Activated naive CD8-positive, alpha-beta T cell (primary cell): ENCODE measurements around the gene USP48.
"Not testable (repeated sequence)": the region's sequence is repeated elsewhere in the genome, so short reads cannot be mapped to it uniquely, and the experiment has no call there.

Experiments
- H3K27ac Mint-ChIP-seq: one replicate; pipeline ENCODE4 v1.8.0; 2021; ENCODE audit warnings: mixed read lengths
- H3K27me3 Mint-ChIP-seq: one replicate; pipeline ENCODE4 v1.8.0; 2021; ENCODE audit warnings: mixed read lengths
- H3K36me3 Mint-ChIP-seq: one replicate; pipeline ENCODE4 v1.8.0; 2021; ENCODE audit warnings: mixed read lengths
- H3K4me1 Mint-ChIP-seq: one replicate; pipeline ENCODE4 v1.8.0; 2021; ENCODE audit warnings: low read depth, mixed read lengths
- H3K4me3 Mint-ChIP-seq: one replicate; pipeline ENCODE4 v1.8.0; 2021; ENCODE audit warnings: mild to moderate bottlenecking, mixed read lengths
- H3K9me3 Mint-ChIP-seq: one replicate; pipeline ENCODE4 v1.8.0; 2021; ENCODE audit warnings: low read depth, mixed read lengths

USP48 gene

DNA sequence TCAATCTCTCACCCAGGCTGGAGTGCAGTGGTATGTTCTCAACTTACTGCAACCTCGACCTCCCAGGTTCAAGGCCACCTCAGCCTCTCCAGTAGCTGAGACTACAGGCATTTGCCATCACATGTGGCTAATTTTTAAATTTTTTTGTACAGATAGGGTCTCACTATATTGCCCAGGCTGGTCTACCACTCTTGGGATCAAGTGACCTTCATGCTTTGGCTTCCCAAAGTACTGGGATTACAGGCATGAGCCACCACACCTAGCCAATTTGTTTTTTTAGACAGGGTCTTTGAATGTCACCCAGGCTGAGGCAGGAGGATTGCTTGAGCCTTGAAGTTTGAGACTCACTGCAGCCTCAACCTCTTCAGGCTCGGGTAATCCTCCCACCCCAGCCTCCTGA lies 10.2 kb upstream of the USP48 start:
- Mint-ChIP-seq H3K4me1 (no peaks in the 10 kb centered on the region), H3K27ac (no peak overlapping the region), H3K36me3 (no peaks in the 10 kb centered on the region), H3K9me3 (peaks cover 6% of the 10 kb centered on the region), H3K4me3 (no peak overlapping the region), H3K27me3 (no peaks in the 10 kb centered on the region)

DNA sequence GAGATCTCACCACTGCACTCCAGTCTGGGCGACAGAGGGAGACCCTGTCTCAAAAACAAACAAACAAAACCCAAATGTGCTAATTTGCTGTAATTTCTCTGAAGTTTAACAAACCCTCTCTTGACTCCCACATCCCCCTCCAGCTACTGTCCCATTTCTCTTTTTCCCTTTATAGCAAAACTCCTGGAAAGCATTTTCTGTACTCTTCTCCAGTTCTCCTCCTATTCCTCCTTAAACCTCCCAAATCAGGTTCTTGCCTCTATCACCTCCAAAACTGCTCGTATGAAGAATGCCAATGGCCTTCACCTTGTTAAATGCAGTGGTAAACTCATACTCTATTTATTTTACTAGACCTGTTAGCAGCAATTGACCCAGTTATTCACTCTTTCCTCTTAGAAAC lies 3.7 kb upstream of the USP48 start:
- Mint-ChIP-seq H3K4me3 (no peak overlapping the region), H3K36me3 (no peaks in the 10 kb centered on the region), H3K27ac (no peak overlapping the region), H3K27me3 (no peaks in the 10 kb centered on the region), H3K9me3 (no peaks in the 10 kb centered on the region), H3K4me1 (peaks cover 8% of the 10 kb centered on the region)

DNA sequence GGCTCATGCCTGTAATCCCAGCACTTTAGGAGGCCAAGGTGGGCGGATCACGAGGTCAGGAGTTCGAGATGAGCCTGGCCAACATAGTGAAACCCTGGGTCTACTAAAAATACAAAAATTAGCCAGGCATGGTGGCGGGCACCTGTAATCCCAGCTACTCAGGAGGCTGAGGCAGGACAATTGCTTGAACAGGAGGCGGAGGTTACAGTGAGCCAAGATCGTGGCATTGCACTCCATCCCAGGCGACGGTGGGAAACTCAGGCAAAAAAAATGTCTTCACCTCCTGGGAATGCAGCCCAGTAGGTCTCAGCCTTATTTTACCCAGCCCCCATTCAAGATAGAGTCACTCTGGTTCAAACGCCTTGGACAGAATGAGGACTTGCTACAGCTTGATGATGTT lies 2.8 kb upstream of the USP48 start:
- H3K27ac Mint-ChIP-seq, result not testable (repeated sequence)

DNA sequence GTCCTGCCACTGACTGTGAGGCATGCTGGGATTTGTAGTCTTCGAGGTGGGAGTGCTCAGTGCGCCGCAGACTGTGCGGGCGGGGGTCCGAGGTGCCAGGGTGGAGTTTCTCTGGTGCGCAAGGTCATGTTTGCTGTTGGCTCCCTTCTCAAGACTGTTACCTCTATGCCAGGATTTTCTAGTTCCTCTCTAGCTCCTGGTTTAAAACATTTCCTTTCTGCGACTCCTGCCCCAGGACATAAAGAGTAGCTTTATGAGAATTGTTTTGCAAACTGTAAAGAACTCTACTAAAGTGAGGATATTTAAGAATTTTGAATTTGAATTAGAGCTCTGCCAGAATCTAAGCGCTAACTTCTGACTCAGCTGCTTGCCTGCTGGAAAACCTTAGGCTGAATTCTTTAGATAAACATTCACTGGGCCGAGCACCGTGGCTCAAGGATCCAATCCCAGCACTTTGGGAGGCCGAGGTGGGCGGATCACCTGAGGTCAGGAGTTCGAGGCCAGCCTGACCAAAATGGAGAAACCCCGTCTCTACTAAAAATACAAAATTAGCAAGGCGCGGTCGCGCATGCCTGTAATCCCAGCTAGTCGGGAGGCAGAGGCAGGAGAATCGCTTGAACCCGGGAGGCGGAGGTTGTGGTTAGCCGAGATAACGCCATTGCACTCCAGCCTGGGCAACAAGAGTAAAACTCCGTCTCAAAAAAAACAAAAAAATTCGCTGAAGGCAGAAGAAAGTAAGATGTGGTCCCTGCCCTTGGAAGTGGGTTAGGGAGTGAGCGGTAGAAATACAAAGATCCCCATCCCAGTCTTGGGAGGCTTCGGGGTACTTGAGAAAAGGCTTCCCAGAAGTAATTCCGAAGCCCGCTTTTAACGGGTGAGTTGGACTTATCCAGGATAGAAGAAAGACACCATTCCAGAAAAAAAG lies 992 bp upstream of the USP48 start:
- Mint-ChIP-seq H3K4me3 (peak overlapping the region; percentile 93), H3K9me3 (no peaks in the 10 kb centered on the region), H3K27ac (peak overlapping the region; percentile 100), H3K4me1 (peaks cover 24% of the 10 kb centered on the region), H3K36me3 (peaks cover 2% of the 10 kb centered on the region), H3K27me3 (no peaks in the 10 kb centered on the region)

More for the DNA sequence above, 2.8 kb upstream of the USP48 start:
- not testable (repeated sequence) for H3K27me3 Mint-ChIP-seq, H3K4me3 Mint-ChIP-seq, H3K36me3 Mint-ChIP-seq, H3K9me3 Mint-ChIP-seq
- H3K4me1 Mint-ChIP-seq, result peaks cover 12% of the 10 kb centered on the region

DNA sequence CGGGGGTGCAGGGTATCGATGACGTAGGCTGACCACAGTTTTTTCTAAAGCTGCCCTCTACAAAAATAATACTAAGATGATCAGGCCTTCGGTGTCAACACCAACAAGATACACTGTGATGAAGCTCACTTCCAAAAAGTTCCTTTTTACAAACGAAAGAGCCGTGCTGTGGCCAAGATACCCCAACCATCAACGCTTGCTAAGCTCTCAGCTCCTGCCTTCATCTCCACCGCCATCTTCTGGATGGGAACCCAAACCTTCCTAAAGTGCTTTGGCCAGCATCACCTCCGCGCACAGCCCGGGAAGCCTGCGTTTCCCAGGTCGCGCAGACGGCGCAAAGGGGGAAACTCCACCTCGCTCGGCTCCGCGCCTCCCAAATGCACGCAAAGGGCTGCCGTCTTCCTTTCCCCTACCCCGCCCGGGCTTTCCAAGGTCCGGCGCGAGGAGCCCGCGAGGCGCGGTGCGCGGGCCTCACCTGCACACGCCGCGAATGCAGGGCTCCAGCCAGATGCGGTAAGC lies 541 bp downstream of the USP48 start:
- H3K4me1 Mint-ChIP-seq, result peaks cover 33% of the 10 kb centered on the region
- peaks cover 2% of the 10 kb centered on the region for H3K36me3 Mint-ChIP-seq
- peak overlapping the region; percentile 93 for H3K4me3 Mint-ChIP-seq
- peak overlapping the region; percentile 94 for H3K27ac Mint-ChIP-seq
- no peaks in the 10 kb centered on the region for H3K9me3 Mint-ChIP-seq
- no peaks in the 10 kb centered on the region for H3K27me3 Mint-ChIP-seq

DNA sequence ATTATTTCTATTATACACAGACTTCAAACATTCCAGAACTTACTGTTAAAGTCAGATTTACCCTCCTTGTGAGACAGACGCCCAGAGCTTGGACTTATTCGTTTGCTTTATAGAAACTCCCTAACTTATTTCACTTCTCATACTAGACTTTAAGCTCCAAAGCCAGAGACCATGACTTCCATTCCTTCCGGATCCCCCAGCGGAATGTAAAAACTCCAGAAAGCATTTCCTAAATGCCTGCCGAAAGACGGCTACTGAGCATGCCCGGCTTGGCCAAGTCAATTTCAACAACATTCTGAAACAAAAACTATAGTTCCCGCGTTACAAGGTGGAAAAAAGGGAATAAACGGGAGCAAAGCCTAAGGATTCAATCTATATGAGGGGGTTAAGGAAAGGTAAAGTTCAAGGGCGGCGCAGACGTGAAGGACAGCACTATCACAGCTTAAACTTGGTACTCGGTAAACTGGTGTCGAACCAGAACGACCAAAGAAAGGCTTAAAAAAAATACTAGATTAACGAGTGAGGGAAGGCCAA lies 1.1 kb downstream of the USP48 start:
- peaks cover 2% of the 10 kb centered on the region for H3K36me3 Mint-ChIP-seq
- peak overlapping the region; percentile 93 for H3K4me3 Mint-ChIP-seq
- H3K27ac Mint-ChIP-seq, result peak overlapping the region; percentile 94
- H3K27me3 Mint-ChIP-seq, result no peaks in the 10 kb centered on the region
- peaks cover 36% of the 10 kb centered on the region for H3K4me1 Mint-ChIP-seq
- H3K9me3 Mint-ChIP-seq, result no peaks in the 10 kb centered on the region

DNA sequence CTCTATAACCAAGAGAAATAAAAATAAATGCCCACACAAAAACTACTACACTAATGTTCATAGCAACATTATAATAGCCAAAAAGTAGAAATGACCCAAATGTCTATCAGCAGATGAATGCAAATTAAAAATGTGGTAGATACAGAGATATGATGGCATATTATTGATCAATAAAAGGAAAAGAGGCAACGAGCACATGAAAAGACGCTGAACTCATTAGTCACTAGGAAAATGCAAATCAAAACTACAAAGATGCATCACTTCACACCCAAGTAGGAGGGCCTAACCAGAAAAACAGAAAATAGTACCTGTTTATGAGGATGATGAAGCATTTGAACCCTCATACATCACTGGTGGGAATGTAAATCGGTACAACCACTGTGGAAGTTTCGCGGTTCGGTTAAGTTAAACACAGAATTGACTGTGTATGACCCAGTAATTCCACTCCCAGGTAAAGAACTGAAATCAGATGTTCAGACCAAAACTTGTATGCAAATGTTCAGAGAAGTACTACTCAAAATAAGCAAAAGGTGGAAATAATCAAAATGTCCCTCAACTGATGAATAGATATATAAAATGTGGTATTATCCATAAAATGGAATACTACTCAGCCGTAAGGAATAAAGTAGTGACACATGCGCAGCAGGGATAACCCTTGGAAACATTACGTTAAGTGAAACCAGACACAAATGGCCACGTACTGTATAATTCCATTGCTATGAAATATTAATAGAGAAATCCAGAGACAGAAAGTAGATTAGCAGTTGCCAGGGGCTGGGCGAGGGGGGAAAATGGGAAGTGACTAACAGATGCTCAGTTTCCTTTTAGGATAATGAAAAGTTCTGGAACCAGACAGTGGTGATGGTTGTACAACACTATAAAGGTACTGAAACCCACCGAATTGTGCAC lies 3.1 kb downstream of the USP48 start:
- H3K36me3 Mint-ChIP-seq, result peaks cover 2% of the 10 kb centered on the region
- no peaks in the 10 kb centered on the region for H3K9me3 Mint-ChIP-seq
- peak overlapping the region; percentile 78 for H3K4me3 Mint-ChIP-seq
- H3K27me3 Mint-ChIP-seq, result no peaks in the 10 kb centered on the region
- peaks cover 47% of the 10 kb centered on the region for H3K4me1 Mint-ChIP-seq
- H3K27ac Mint-ChIP-seq, result peak overlapping the region; percentile 98

DNA sequence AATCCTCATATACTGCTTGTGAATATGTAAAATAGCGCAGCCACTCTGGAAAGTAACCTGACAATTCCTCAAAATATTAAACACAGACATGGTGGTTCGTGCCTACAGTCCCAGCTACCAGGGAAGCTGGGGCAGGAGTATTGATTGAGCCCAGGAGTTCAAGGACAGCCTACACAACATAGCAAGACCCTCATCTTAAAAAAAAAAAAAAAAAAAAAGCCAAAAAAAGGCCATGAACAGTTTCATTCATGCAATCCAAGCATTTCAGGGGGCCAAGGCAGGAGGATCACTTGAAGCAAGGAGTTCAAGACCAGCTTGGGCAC lies 4.6 kb downstream of the USP48 start:
- peaks cover 2% of the 10 kb centered on the region for H3K36me3 Mint-ChIP-seq
- peak overlapping the region; percentile 64 for H3K27ac Mint-ChIP-seq
- peaks cover 50% of the 10 kb centered on the region for H3K4me1 Mint-ChIP-seq
- no peaks in the 10 kb centered on the region for H3K27me3 Mint-ChIP-seq
- no peaks in the 10 kb centered on the region for H3K9me3 Mint-ChIP-seq
- peak overlapping the region; percentile 40 for H3K4me3 Mint-ChIP-seq

DNA sequence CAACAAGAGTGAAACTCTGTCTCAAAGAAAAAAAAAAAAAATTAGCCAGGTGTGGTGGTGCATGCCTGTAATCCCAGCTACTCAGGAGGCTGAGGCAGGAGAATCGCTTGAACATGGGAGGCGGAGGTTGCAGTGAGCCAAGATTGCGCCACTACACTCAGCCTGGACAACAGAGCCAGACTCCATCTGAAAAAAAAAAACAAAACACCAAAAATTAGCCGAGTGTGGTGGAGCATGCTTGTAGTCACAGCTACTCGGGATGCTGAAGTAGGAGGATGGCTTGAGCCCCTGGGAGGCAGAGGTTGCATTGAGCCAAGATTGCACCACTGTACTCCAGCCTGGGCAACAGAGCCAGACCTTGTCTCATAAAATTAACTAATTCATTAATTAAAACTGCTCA lies 6.0 kb downstream of the USP48 start:
- H3K27me3 Mint-ChIP-seq, H3K4me3 Mint-ChIP-seq, H3K36me3 Mint-ChIP-seq, H3K9me3 Mint-ChIP-seq: not testable (repeated sequence)
- H3K4me1 Mint-ChIP-seq, result peaks cover 55% of the 10 kb centered on the region
- peak overlapping the region; percentile 80 for H3K27ac Mint-ChIP-seq

DNA sequence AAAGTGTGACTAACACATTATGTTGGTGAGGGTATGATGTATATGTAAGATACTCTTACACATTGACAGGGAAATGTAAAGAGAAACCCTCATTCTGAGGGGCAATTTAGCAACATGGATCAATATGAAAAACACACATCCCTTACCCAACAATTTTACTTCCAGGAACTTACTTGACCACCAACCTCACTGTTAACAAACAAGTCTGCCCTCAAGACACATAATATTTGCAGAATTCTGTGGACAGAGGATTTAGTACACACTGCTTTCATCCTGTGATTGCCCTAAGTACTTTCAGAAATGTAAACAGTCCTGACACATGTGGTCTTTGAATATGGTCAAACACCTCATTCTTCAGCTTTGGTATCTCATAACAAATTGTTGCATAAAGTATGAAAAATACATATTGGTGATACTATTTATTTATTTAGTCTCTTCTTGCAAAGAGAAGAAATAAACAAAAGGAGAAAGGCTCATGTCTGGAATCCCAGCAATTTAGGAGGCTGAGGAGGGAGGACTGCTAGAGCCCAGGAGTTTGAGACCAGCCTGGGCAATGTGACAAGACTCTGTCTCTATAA lies 6.9 kb downstream of the USP48 start:
- Mint-ChIP-seq H3K4me3 (no peak overlapping the region), H3K36me3 (peaks cover 2% of the 10 kb centered on the region), H3K27ac (peak overlapping the region; percentile 83), H3K9me3 (no peaks in the 10 kb centered on the region), H3K4me1 (peaks cover 47% of the 10 kb centered on the region), H3K27me3 (no peaks in the 10 kb centered on the region)

DNA sequence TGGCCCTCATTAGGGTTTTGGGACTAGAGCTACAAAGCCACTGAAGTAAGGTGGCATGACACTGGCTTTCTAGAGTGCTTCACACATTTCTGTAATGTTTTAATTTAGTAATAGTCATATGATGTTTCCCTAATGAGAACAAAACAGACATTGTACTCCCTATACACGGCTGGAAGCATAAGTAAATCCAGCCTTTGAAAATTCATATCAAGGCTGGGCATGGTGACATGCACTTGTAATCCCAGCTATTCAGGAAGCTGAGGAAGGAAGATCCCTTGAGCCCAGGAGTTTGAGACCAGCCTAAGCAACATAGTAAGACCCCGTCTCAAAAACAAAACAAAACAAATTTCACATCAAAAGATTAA lies 7.4 kb downstream of the USP48 start:
- peaks cover 47% of the 10 kb centered on the region for H3K4me1 Mint-ChIP-seq
- no peak overlapping the region for H3K4me3 Mint-ChIP-seq

DNA sequence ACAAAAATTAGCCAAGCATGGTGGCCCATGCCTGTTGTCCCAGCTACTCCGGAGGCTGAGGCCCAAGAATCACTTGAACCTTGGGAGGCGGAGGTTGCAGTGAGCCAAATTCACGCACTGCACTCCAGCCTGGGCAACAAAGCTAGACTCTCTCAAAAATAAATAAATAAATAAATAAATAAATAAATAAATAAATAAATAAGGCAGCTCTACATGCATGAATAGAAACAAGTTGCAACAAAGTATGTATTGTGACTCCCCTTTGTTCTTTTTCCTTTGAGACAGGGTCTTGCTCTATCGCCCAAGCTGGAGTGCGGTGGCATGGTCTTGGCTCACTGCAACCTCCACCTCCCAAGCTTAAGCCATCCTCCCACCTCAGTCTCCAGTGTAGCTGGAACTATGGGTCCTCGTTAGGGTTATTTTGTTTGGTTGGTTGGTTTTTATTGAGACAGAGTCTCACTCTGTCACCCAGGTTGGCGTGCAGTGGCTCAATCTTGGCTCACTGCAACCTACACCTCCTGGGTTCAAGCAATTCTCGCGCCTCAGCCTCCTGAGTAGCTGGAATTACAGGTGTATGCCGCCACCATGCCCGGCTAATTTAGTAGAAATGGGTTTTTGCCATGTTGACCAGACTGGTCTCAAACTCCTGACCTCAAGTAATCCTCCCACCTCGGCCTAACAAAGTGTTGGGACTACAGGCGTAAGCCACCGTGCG lies 8.0 kb downstream of the USP48 start:
- no peak overlapping the region for H3K4me3 Mint-ChIP-seq
- no peaks in the 10 kb centered on the region for H3K27me3 Mint-ChIP-seq
- no peaks in the 10 kb centered on the region for H3K9me3 Mint-ChIP-seq
- peaks cover 2% of the 10 kb centered on the region for H3K36me3 Mint-ChIP-seq
- peaks cover 45% of the 10 kb centered on the region for H3K4me1 Mint-ChIP-seq
- no peak overlapping the region for H3K27ac Mint-ChIP-seq

More for the DNA sequence above, 7.4 kb downstream of the USP48 start:
- H3K27ac Mint-ChIP-seq, result peak overlapping the region; percentile 83
- H3K36me3 Mint-ChIP-seq, result peaks cover 2% of the 10 kb centered on the region
- H3K27me3 Mint-ChIP-seq, result no peaks in the 10 kb centered on the region
- H3K9me3 Mint-ChIP-seq, result no peaks in the 10 kb centered on the region

DNA sequence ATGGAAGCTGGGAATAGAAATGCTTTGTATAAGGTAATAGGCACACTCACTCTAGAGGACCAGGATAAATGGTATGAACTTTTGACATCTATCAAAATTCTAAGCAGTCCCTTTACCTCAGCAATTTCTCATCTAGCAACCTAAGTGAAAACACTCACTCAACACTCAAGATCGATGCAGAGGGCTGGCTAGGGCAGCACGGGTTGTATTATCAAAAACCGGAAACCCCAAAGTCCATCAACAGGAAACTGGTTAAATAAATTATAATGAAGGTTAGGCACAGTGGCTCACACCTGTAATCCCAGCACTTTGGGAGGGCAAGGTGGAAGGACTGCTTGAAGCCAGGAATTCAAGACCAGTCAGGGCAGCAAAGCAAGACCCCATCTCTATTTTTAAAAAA lies 9.4 kb downstream of the USP48 start:
- Mint-ChIP-seq H3K27ac (peak overlapping the region; percentile 68), H3K4me1 (peaks cover 45% of the 10 kb centered on the region), H3K9me3 (no peaks in the 10 kb centered on the region), H3K4me3 (no peak overlapping the region), H3K27me3 (no peaks in the 10 kb centered on the region), H3K36me3 (peaks cover 3% of the 10 kb centered on the region)

DNA sequence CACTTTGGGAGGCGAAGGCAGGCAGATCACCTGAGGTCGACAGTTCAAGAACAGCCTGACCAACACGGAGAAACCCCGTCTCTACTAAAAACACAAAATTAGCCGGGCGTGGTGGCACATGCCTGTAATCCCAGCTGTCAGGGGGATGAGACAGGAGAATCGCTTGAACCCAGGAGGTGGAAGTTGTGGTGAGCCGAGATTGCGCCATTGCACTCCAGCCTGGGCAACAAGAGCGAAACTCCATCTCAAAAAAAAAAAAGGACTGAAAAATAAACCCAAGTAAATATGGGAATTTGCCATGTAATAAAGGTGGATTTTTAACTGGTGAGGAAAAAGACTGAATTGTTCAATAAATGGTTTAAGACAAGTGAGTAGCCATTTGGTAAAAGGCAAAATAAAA lies 11.3 kb downstream of the USP48 start:
- H3K4me3 Mint-ChIP-seq, H3K27ac Mint-ChIP-seq: not testable (repeated sequence)
- peaks cover 44% of the 10 kb centered on the region for H3K4me1 Mint-ChIP-seq

More for the DNA sequence above, 11.3 kb downstream of the USP48 start:
- H3K27me3 Mint-ChIP-seq, H3K36me3 Mint-ChIP-seq, H3K9me3 Mint-ChIP-seq: not testable (repeated sequence)
